HG03045 (cell line): ENCODE results near the gene COL5A1.
A peak's percentile ranks its signal among the peaks of the same experiment; 100 is the strongest.
"Not testable (repeated sequence)": the region's sequence is repeated elsewhere in the genome, so short reads cannot be mapped to it uniquely, and the experiment has no call there.

Experiments used
- ATAC-seq: cut with Tn5 transposase; IDR thresholded peaks from one replicate; pipeline ENCODE4 v1.9.1; 2021; ENCODE audit warnings: mild to moderate bottlenecking, moderate library complexity; ENCODE audit not compliant: unreplicated experiment

Gene COL5A1

DNA sequence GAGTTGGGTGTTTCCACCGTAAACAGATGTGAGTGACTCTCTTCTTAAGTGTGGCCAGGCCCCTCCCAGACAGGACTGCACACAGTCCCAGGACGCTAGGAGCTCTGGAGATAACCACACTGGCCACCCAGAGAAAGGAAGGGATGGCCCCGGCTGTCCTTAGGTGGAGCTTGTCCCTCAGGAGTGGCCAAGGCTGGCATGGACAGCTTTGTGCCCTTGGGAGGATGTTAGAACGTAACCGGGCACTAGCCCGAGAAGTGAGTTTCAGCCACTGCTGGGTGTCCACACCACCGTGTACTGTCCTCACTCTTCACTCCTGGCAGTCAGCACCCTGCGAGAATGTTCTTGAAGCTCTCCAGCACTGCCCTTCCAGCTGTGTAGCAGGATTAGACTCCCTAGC, 203.2 kb downstream of the COL5A1 start:
- no peak for ATAC-seq

DNA sequence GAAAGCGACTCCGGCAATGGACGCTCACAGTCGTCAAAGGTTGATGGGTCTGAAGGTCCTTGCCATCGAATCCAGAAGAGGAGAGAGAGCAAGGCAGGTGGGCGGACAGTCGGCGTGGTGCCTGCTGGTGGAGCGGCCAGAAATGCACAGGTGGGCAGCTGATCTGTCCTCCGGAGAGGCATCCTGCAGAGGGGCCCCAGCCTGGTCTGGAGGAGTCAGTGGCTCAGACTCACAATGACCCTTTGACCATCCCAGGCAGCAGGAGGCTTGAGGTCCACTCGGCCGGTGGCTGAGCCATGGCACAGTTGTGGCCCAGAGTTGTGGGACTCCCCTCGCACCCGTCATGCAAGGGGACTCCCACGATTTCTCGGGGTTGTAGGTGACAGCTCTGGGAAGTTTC, 204.6 kb downstream of the COL5A1 start:
- ATAC-seq = no peak

DNA sequence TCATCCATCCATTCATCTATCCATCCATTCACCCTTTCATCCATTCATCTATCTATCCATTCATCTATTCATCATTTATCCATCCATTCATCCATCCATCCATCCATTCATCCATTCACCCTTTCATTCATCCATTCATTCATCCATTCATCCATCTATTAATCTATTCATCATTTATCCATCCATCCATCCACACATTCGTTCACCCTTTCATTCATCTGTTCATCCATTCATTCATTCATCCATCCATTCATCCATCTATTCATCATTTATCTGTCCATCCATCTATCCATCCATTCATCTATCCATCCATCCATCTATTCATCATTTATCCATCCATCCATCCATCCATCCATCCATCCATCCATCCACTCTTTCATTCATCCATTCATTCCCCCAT, 205.1 kb downstream of the COL5A1 start:
- ATAC-seq = no peak

DNA sequence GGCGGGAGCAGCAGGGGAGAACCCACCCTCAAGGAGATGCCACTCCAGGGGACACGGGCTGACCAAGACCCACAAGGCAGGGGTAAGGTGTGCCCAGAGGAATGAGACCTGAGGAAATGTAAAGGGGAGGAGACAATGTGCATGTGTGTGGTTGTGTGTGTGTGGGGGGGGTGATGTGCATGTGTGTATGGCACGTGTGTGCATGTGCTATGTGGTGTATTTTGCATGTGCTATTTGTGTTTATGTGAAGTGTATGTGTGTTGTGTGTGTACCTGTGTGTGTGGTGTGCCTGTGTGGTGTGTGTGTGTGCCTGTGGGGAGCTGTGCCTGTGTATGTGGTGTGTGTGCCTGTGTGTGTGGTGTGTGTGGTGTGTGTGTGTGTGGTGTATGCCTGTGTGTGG, 205.5 kb downstream of the COL5A1 start:
- no peak for ATAC-seq

DNA sequence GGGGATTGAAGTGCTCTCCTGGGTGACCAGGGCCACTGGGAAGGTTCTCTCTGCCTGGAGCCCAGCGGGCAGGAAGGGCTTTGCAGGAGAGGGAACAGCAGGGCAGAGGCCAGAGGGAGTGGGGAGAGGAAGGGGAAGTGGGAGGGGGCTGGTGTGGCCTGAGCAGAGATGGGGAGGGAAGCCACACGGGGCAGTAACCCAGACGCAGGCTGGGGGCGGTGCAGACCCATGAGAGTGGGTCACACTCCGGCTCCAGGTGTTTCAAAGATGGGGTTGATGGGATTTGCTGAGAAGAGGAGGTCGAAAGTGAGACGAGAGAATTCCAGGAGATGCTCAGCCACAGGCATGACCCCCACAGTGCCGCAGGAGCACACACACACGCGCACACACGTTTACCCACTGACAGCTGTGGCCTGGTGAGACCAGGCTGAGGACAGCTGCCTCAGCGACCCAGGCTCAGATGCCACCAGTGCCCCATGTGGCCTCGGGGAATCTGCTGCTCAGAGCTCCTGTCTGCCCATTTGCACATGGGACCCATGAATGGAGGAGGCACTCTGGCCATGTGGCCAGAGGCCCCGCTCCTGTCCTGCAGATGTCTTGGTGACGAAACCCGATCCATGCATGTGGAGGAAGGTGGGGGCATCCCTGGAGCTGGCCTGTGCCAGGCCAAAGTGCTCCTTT, 206.3 kb downstream of the COL5A1 start:
- ATAC-seq = no peak

DNA sequence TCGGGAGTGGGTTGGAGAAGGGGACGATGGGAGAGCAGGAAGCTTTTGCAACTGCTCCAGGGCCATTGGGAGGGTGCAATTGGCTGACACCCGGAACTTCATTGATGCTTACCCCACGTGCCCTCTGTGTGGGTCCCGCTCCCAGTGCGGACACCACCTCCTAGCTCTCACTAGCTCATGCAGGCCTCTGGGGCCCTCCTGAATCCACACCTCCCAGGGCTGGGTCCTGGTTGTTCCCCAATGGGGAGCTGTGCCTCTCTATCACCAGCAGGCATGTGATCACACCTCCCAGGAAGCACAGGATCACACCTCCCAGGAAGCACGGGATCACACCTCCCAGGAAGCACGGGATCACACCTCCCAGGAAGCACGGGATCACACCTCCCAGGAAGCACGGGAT, 206.9 kb downstream of the COL5A1 start:
- no peak for ATAC-seq

DNA sequence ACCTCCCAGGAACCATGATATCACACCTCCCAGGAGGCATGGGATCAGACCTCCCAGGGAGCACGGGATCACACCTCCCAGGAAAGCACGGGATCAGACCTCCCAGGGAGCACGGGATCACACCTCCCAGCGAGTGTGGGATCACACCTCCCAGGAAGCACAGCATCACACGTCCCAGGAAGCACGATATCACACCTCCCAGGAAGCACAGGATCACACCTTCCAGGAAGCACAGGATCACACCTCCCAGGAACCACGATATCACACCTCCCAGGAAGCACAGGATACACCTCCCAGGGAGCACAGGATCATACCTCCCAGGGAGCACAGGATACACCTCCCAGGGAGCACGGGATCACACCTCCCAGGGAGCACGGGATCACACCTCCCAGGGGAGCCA, 209.0 kb downstream of the COL5A1 start:
- ATAC-seq = no peak

DNA sequence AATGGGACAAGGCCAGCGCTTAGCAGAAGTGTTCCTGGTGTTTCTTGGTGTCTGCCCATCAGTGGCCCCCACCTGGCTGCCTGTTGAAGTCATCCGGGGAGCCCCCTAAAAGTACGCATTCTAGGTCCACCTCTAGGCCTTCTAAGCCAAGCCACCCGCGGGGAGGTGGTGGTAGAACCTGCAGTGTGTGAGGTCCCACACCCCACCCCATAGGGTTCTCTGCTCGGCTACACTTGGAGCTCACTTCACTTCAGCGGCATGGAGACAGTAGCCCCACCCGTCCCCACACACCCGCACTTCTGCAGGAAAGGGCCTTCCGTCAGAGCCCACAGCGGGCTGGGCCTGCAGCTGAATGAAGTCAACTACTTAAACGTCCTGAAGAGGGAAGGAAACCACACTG, 209.4 kb downstream of the COL5A1 start:
- no peak for ATAC-seq

DNA sequence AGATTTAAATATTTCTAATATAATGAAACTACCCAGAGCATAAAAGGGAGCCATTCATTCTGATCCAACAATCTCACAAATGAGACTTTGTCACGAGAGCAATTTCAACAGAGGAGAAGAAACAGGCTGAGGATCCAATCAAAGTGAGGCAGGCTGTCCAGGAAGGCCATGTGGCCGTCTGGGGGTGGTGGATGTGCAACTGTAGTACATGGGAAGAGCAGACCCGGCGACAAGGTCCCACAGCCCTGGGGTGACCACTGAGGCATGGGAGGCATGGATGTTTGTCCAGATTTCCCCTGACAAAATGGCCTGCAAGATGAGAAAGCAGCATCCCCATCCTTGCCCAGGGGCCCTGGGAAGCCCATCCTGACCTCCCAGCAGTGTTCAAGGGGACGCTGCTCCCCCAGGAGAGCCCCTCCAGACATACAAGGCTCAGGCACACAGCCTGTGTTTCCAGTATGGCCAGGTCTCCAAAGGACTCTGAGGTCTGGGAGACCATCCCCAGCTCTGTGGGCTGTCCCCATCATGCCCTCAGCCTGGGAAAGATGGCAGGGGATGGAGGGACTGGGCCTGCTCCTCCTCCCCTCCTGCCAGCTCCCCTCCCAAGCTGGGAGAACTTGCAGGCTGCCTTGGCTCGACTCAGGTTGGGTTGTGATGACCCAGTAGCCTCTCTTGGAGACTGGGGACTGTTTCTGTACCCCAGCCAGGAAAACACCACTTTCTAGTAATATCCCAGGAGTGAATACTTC, 211.5 kb downstream of the COL5A1 start:
- no peak for ATAC-seq

DNA sequence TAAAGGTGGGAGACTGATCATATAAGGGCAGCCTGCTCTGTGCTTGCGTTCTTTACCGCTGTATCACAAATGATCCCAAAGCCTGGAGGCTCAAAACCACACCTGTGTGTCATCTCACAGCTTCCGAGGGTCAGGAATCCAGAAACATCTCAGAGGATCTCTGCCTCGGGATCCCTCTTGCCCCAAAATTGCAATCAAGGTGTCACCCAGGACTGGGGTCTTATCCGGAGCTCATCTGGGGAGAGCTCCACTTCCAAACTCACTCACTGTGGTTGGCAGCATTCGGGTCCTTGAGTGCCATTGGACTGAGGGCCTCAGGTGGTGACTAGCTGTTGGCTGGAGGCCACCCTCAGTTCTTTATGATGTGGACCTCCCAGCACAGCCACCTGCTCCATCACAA, 212.3 kb downstream of the COL5A1 start:
- no peak for ATAC-seq

DNA sequence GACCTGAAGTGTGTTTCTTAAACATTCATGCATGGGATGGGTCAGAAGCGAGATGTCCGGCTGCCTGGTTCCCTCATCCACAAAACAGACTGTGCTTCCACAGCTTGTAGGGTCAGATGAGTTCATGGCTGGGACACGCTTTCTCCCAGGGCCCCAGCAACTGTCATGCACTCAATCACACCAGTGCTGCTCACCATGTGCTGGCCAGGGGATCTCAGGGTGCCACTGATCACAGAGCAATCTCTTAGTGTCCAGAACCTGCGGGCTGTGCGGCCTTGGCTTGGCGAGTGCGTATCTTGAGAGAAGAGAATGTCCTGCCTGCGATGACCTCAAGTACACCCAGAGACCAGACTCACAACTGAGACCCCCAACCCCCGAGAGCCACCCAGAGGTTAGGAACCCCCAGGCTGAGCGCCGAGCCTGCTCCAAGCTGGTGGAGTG, 213.0 kb downstream of the COL5A1 start:
- no peak for ATAC-seq

DNA sequence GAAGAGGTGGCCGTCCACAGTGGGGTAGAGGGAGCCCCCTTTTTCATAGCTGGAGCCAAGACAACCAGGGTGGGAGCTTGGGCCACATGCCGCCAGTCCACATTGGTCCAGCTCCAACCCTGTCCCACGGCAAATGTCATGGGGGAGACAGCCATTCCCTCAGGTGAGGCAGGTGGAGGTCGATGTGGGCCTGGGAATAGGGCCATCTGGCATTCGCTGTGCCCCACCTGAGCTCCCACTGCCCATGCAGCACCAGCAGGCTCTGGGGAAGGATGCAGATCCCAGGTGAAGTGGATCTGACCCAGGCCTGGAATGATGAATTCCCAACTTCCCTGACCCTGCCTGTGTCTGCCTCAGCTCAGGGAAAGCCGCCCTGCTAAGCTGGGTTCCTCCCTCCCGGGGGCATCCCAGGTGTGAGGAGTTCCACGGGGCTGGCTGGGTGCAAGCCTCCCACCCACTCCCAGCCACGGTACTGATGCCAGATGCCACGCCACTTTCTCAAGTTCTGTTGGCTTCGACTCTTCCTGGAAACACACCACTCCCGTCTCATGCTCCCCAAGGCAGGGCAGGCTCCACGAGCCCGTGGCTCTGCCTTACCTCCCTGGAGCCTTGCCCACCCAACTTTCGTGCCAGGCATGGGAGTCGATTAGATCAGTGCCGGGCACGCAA, 213.8 kb downstream of the COL5A1 start:
- no peak for ATAC-seq

DNA sequence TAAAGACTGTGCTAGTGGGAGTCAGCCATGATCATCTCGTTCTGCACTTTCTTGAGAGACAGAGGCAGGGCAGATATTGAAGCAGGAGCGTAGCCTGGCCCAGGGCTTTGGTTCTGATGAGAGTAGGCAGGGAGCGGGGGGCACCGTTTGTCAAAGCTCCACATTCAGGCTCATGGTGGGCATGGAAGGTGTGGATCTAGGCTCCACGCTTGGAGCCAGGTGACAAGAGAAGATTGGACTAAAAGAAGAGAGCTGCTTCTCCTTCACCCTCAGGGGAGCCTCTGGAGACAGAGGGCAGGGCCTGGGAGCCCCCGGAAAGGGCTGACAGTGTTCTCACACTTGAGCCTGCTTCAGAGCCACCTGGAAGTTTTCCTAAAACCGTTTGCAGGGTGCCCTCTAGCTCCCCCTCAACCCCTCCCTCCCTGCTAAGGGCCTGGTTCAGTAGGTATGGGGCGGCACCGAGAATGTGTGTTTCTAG, 214.3 kb downstream of the COL5A1 start:
- no peak for ATAC-seq

DNA sequence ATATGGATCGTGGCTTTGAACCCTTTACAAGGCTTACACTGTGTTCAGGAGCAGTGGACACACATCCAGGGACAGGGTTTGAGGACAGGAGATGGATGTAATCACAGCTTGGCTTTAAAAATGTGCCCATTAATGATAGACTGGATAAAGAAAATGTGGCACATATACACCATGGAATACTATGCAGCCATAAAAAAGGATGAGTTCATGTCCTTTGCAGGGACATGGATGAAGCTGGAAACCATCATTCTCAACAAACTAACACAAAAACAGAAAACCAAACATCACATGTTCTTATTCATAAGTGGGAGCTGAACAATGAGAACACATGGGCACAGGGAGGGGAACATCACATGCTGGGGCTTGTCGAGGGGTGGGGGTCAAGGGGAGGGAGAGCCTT, 215.8 kb downstream of the COL5A1 start:
- not testable (repeated sequence) for ATAC-seq

DNA sequence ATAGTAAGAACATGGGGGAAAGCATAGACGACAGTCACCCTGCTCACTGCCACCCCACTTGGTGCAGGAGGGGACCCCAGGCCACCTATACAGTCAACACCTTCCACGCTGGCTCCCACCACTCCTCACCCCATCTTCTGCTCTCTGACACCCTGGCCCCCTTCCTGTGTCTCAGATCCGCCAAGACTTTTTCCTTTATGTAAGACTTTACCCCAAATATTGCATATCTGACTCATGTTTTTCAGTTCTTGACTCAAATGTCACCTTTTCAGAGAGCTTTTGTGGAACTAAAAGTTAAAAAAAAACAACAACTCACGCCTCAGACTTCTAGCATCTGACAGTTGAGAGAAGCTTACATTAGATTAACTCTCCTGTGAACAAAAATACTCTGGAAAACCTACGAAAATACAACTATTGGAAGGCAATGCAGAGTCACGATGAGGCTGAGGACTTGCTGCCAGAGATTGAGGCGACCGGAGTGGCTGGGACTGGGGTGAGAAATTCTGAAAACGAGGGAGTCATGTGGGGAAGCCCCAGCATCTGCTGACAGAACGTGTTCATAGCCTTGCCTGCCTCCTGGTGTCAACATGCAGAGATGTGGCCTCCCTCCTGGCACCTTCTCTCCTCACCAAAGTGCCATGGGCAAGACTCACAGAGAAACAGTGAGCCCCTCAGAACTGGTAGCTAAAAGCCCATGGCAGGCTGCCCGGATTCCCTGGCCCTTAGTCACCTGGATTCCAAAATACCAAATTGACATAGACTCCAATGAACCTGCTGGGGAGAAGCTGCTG, 216.6 kb downstream of the COL5A1 start:
- peak; percentile 81 for ATAC-seq

DNA sequence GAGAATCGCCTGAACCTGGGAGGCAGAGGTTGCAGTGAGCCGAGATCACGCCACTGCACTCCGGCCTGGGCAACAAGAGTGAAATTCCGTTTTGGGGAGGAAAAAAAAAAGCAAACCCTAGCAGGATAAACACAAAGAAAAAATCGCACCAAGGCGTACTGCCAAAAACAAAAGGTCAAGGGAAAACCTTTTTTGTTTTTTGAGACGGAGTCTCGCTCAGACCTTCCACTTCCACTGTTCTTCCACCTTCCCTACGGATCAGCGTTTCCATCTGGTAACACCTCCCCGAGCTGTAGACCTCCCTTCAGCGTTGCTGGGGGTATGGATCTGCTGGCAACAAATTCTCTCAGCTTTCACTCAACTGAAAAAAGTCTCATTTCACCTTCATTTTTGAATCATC, 218.9 kb downstream of the COL5A1 start:
- ATAC-seq = no peak

DNA sequence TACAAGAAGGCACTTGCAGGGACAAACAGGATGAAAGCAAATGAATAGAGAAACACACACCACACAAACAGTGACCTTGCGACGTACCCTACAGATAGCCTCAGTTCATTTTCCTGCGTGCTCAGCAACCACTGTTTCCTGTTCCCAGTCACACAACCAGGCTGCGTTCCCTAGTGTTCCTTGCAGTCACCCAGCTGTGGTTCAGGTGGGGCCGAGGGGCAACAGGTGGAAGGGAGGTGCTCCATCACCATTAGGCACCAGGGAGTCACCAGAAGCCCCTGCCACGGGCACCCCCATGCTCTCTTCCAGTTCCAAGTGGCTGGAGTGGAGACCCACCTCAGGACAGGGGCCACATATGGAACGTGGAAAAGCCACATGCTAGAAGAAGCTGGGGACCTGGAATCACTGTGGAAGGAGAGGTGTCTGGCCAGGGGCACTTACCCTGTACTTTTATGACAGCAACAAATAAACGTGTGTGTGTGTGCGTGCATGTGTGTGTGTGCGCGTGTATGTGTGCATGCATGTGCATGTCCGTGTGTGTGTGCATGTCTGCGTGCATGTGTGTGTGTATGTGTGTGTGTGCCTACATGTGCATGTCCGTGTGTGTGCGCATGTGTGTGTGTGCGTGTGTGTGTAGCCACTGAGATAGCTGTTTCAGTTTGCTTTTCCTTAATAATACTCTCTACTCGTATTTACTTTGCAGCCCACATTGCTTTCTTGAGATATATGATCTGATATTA, 220.2 kb downstream of the COL5A1 start:
- ATAC-seq = no peak

DNA sequence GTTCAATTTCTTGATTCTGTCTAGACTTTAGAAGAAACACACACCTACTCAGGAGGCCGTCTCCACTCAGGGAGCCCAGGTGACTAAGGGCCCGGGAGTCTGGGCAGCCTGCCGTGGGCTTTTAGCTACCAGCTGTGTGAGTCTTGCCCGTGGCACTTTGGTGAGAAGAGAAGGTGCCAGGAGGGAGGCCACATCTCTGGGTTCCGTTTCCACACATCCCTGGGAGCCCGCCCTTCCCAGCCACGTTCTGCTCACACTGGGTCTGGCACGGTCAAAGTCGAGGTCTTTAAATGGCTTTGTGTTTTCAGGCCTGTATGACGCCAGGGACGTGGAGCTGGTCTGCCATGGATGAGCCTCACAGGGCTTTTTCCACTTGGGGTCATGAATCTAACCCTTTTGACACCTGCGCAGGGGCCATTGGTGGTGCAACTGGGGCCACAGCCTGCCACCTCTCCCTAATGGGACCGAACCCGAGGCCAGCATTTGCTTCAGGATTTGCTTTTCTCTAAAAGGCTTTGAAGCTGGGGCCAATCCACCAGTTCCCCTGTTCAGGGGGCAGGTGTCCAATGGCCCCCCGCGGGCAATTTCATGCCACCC, 221.8 kb downstream of the COL5A1 start:
- ATAC-seq = no peak

DNA sequence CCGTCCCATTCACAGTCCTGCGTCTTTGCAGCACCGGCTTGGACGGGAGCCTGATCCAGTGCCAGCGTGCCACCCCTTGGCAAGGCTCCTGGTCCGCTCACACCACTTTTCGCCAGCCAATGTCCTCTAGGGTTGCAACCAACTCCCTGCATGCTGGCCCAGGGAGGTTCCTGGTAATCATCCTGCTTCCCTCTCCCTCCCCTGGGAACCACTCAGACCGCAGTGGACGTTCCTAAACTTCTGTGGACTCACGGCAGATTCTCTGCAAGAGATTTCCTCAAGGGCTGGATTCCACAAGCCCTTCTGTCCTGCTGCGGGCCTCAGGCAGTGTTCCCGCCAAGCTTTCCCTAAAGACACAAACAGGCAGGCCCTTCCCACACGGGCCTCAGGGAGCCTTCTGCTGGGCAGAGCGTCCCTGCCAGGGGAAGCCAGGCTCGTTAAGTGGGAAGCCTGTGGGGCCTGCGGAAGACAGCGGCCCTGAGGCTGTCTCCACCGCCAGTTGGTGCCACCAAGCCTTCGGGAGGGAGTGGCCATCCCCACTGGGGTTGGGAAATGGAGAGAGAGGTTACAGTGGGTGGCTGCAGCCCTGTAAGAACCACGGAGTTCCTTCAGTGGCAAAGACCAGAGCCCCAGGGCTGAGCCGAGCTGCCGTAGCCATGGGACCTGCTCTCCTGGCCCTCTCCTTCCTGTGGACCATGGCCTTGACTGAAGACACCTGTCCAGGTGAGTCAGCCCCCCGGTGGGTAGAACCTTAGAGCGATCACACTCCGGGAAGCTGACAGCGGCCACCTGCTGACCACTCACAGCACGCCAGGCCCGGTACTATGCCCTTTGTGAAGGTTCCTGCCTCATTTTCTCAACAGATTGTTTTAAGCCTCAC, 222.6 kb downstream of the COL5A1 start:
- ATAC-seq = no peak
